Neural progenitor cell (in vitro differentiated cells): ENCODE measurements around the gene ZSWIM4.

ENCODE experiments used
- CTCF ChIP-seq: fragments of 200-600 bp; sonication (generic); IDR thresholded peaks from 2 replicates; pipeline ENCODE4 v1.5.1; 2017; ENCODE audit warnings: antibody characterized with exemption, mild to moderate bottlenecking
- EZH2 ChIP-seq: fragments of 200-600 bp; sonication (generic); IDR thresholded peaks from 2 replicates; pipeline ENCODE4 v1.6.1; 2017; ENCODE audit warnings: antibody characterized with exemption, mild to moderate bottlenecking, moderate library complexity
- EZH2phosphoT487 ChIP-seq: fragments of 200-600 bp; sonication (generic); IDR thresholded peaks from 2 replicates; pipeline ENCODE4 v1.6.1; 2017; ENCODE audit warnings: antibody characterized with exemption

GRCh38 chr19:13768510-13768909, 26.7 kb upstream of the ZSWIM4 start:
- TF ChIP-seq CTCF (no peak), EZH2 (no peak), EZH2phosphoT487 (no peak)
